Parathyroid adenoma (tissue), 2 donors: ENCODE data around the gene NDUFAF8.

Experiments
- H2AFZ ChIP-seq: fragments of 300-600 bp; sonication (generic); one replicate; pipeline ENCODE4 v1.7.0; 2017; ENCODE audit warnings: antibody characterized with exemption, mild to moderate bottlenecking
- H3K27ac ChIP-seq: fragments of 300-600 bp; sonication (generic); one replicate; pipeline ENCODE4 v1.7.0; 2017
- H3K27me3 ChIP-seq: fragments of 300-600 bp; sonication (generic); one replicate; pipeline ENCODE4 v1.7.0; 2017; ENCODE audit warnings: low read length; ENCODE audit not compliant: control insufficient read depth, insufficient read depth
- H3K36me3 ChIP-seq: fragments of 300-600 bp; sonication (generic); one replicate; pipeline ENCODE4 v1.7.0; 2017; ENCODE audit warnings: low read length; ENCODE audit not compliant: control insufficient read depth, insufficient read depth
- H3K4me1 ChIP-seq: fragments of 300-600 bp; sonication (generic); one replicate; pipeline ENCODE4 v1.7.0; 2017; ENCODE audit warnings: control low read depth
- H3K4me2 ChIP-seq: fragments of 300-600 bp; sonication (generic); one replicate; pipeline ENCODE4 v1.7.0; 2017; ENCODE audit warnings: low read length
- H3K4me3 ChIP-seq: fragments of 300-600 bp; sonication (generic); one replicate; pipeline ENCODE4 v1.7.0; 2017; ENCODE audit warnings: low read depth, low read length
- H3K79me2 ChIP-seq: fragments of 300-600 bp; sonication (generic); one replicate; pipeline ENCODE4 v1.7.0; 2017; ENCODE audit warnings: control low read depth
- H3K9ac ChIP-seq: fragments of 300-600 bp; sonication (generic); one replicate; pipeline ENCODE4 v1.7.0; 2017; ENCODE audit warnings: mild to moderate bottlenecking
- H3K9me3 ChIP-seq: fragments of 300-600 bp; sonication (generic); one replicate; pipeline ENCODE4 v1.7.0; 2017; ENCODE audit warnings: low read length; ENCODE audit not compliant: control insufficient read depth
- TF ChIP-seq, protein P1 (sequence below): fragments of 300-600 bp; sonication (generic); IDR thresholded peaks from one replicate; pipeline ENCODE4 v1.7.0; 2017; ENCODE audit warnings: antibody characterized with exemption, mild to moderate bottlenecking
- donor health status: primary hyperparathyroidism.

The NDUFAF8 gene

GRCh38 chr17:81290230-81290629 lies 51.1 kb downstream of the NDUFAF8 start:
- H3K36me3 ChIP-seq: no peaks in the 10 kb centered on the region
- peaks cover 4% of the 10 kb centered on the region for H3K4me1 ChIP-seq
- peaks cover 27% of the 10 kb centered on the region for H3K79me2 ChIP-seq
- no peak overlapping the region for H3K27ac ChIP-seq
- H3K4me2 ChIP-seq: no peak overlapping the region
- no peak overlapping the region for H2AFZ ChIP-seq
- H3K4me3 ChIP-seq: no peak overlapping the region
- H3K9ac ChIP-seq: no peak overlapping the region
- TF ChIP-seq, protein P1, sequence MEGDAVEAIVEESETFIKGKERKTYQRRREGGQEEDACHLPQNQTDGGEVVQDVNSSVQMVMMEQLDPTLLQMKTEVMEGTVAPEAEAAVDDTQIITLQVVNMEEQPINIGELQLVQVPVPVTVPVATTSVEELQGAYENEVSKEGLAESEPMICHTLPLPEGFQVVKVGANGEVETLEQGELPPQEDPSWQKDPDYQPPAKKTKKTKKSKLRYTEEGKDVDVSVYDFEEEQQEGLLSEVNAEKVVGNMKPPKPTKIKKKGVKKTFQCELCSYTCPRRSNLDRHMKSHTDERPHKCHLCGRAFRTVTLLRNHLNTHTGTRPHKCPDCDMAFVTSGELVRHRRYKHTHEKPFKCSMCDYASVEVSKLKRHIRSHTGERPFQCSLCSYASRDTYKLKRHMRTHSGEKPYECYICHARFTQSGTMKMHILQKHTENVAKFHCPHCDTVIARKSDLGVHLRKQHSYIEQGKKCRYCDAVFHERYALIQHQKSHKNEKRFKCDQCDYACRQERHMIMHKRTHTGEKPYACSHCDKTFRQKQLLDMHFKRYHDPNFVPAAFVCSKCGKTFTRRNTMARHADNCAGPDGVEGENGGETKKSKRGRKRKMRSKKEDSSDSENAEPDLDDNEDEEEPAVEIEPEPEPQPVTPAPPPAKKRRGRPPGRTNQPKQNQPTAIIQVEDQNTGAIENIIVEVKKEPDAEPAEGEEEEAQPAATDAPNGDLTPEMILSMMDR: no peak
- H3K27me3 ChIP-seq: no peaks in the 10 kb centered on the region
- no peaks in the 10 kb centered on the region for H3K9me3 ChIP-seq
